HL-60 (cell line): Measurements from ENCODE around the gene WDR27.

Experiments
- DNase-seq, 2 experiments: peaks; one replicate each; pipeline ENCODE4 v3.0.0-alpha.2; 2010 to 2020; ENCODE audit warnings: low read depth in 1 of 2, low spot score in 1 of 2
- H3K27ac ChIP-seq: fragments of 250-450 bp; sonication (Bioruptor Pico); replicated peaks from 2 replicates; pipeline ENCODE4 v1.5.1; 2020; ENCODE audit warnings: mild to moderate bottlenecking, moderate library complexity
- H3K27me3 ChIP-seq: fragments of 250-450 bp; sonication (Bioruptor Pico); 2 replicates; pipeline ENCODE4 v1.5.1; 2021; ENCODE audit warnings: mild to moderate bottlenecking, moderate library complexity; ENCODE audit not compliant: insufficient read depth, poor library complexity, severe bottlenecking
- H3K4me3 ChIP-seq: replicated peaks from 2 replicates; pipeline ENCODE4 v1.5.1; 2011; ENCODE audit warnings: mild to moderate bottlenecking, control low read depth, low read length; ENCODE audit not compliant: insufficient read depth
- GABPA ChIP-seq: IDR thresholded peaks from 2 replicates; pipeline ENCODE4 v1.6.1; 2012; ENCODE audit warnings: low read depth
- POLR2AphosphoS5 ChIP-seq: IDR thresholded peaks from 2 replicates; pipeline ENCODE4 v1.6.1; 2012; ENCODE audit warnings: low read depth
- SPI1 ChIP-seq: IDR thresholded peaks from 2 replicates; pipeline ENCODE4 v1.6.1; 2012; ENCODE audit warnings: low read depth, mild to moderate bottlenecking, borderline replicate concordance
- TF ChIP-seq, protein P1 (sequence below): IDR thresholded peaks from one replicate; pipeline ENCODE4 v1.5.1; 2011; ENCODE audit warnings: low read length, control low read depth, inconsistent platforms; ENCODE audit not compliant: insufficient read depth
- TF ChIP-seq, protein P2 (sequence below): IDR thresholded peaks from 2 replicates; pipeline ENCODE4 v1.6.1; 2012; ENCODE audit warnings: low read depth; ENCODE audit not compliant: insufficient replicate concordance

The WDR27 gene

DNA sequence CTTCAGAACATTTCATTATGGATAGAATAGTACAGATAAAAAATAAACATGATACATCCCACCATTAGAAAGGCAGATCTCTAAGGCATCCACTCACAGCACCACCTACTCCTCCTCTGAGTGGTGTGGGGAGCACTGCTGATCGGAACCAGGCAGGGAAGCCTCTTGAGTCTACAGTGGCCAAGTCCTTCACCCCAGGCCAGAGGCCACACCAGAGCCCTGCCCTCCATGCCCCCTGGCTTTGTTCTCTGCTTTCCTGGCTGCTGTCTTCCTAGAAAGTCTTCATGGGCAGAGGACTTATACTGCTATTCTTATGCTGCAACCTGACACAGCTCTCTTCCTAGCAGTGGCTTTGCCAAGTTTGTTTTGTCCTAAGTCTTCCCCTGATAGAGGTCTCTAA, 246.4 kb downstream of the WDR27 start:
- Histone ChIP-seq H3K27me3 (no peaks in the 10 kb centered on the region), H3K27ac (no peak overlapping the region), H3K4me3 (no peak overlapping the region)
- TF ChIP-seq, protein P1, sequence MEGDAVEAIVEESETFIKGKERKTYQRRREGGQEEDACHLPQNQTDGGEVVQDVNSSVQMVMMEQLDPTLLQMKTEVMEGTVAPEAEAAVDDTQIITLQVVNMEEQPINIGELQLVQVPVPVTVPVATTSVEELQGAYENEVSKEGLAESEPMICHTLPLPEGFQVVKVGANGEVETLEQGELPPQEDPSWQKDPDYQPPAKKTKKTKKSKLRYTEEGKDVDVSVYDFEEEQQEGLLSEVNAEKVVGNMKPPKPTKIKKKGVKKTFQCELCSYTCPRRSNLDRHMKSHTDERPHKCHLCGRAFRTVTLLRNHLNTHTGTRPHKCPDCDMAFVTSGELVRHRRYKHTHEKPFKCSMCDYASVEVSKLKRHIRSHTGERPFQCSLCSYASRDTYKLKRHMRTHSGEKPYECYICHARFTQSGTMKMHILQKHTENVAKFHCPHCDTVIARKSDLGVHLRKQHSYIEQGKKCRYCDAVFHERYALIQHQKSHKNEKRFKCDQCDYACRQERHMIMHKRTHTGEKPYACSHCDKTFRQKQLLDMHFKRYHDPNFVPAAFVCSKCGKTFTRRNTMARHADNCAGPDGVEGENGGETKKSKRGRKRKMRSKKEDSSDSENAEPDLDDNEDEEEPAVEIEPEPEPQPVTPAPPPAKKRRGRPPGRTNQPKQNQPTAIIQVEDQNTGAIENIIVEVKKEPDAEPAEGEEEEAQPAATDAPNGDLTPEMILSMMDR: no peak
- TF ChIP-seq, protein P2, sequence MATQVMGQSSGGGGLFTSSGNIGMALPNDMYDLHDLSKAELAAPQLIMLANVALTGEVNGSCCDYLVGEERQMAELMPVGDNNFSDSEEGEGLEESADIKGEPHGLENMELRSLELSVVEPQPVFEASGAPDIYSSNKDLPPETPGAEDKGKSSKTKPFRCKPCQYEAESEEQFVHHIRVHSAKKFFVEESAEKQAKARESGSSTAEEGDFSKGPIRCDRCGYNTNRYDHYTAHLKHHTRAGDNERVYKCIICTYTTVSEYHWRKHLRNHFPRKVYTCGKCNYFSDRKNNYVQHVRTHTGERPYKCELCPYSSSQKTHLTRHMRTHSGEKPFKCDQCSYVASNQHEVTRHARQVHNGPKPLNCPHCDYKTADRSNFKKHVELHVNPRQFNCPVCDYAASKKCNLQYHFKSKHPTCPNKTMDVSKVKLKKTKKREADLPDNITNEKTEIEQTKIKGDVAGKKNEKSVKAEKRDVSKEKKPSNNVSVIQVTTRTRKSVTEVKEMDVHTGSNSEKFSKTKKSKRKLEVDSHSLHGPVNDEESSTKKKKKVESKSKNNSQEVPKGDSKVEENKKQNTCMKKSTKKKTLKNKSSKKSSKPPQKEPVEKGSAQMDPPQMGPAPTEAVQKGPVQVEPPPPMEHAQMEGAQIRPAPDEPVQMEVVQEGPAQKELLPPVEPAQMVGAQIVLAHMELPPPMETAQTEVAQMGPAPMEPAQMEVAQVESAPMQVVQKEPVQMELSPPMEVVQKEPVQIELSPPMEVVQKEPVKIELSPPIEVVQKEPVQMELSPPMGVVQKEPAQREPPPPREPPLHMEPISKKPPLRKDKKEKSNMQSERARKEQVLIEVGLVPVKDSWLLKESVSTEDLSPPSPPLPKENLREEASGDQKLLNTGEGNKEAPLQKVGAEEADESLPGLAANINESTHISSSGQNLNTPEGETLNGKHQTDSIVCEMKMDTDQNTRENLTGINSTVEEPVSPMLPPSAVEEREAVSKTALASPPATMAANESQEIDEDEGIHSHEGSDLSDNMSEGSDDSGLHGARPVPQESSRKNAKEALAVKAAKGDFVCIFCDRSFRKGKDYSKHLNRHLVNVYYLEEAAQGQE: no peak
- no peak for TF ChIP-seq SPI1
- no peak for TF ChIP-seq GABPA
- TF ChIP-seq POLR2AphosphoS5: no peak
- DNase-seq: no peak

DNA sequence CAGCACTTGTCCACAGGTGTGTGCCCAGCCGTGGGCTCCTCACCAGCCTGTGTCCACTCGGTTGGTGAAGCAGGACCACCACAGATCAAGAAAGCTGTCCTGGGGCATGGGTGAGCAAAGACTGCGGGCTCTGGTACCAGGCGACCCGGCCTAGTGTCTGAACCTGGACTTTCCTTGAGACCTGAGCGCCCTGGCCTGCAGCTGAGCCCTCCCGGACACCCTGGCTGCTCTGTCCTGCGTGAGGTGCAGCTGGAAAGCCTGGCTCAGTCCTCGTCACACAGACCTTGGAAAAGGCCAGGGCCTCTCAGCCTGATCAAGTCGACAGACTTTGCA, 247.0 kb downstream of the WDR27 start:
- no peaks in the 10 kb centered on the region for H3K27me3 ChIP-seq
- no peak for TF ChIP-seq GABPA
- H3K27ac ChIP-seq: no peak overlapping the region
- no peak for DNase-seq
- no peak overlapping the region for H3K4me3 ChIP-seq

DNA sequence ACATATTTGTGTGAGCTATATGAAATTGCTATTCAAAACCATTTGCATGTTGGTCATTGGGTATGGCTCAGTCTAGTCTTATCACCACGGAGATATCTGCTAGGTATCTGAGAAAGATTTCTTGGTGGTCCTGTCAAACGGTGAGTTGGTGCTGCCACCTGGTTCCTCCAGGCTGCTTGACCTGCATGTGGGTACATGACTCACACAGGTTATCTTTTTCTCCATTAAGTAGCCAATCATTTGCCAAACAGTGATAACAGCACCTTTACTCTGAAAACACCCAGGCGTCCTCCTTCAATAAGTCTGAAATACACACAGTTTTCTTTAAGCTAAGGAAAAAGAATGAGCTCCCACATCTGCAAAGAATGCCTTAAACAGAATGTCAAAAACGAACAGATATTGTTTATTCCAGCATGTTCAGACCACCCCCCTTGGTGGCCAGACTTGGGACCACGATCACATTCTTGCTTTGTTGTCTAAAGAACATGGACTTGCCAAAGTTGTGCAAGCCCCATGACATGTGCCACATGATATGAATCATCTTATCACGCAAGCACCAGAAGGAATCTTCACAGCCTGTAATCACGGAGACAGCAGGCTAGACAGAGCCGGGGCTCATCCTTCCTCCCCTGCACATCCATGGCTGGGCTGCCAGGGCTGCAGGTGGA, 247.5 kb downstream of the WDR27 start:
- Histone ChIP-seq H3K27me3 (no peaks in the 10 kb centered on the region), H3K4me3 (no peak overlapping the region), H3K27ac (no peak overlapping the region)
- no peak for TF ChIP-seq POLR2AphosphoS5
- TF ChIP-seq SPI1: no peak
- TF ChIP-seq, protein P2: no peak
- TF ChIP-seq, protein P1: no peak
- no peak for TF ChIP-seq GABPA
- peak in 1 of 2 experiments; percentile 1 for DNase-seq

DNA sequence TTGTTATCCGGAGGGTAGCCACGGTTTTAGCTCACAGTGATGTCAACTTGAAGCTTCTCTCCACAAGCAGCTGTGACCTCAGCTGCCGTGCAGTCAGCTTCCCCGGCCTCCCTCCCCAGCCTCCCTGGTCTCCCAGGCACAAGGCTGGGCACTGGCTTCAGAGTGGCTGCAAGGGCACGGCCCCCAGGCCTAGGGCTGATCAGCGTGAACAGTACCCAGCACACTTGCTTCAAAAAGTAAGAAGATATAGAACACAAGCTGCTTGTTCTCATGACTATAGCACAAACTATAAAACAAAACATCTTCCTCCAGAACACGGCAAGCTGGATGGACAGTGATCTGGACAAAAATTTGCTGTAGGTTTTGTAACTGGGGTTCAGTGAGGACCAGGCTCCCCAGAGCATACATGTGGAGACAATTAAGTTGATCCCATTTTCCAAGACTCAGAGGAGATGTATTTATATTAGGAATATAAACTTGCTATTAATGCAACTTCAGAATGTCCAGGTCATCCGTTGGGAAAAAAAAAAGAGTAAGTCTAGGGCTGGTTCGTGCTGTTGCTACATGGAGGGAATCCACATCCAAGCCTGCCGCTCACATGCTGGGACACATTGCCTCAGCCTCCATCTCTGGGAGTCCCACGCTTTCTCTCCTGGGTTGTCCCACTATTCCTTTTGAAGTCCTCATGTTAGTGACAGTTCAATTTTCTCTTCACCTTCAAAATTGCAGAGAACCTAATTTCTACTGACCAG, 248.8 kb downstream of the WDR27 start:
- H3K4me3 ChIP-seq: no peak overlapping the region

More for the DNA sequence above, 248.8 kb downstream of the WDR27 start:
- no peak for DNase-seq
- H3K27ac ChIP-seq: no peak overlapping the region
- H3K27me3 ChIP-seq: no peaks in the 10 kb centered on the region
- TF ChIP-seq, protein P2: no peak
- TF ChIP-seq SPI1 (no peak), GABPA (no peak), POLR2AphosphoS5 (no peak)
- TF ChIP-seq, protein P1: no peak
